Gastroesophageal sphincter (tissue), 3 donors: ENCODE results near the gene SLC16A6.

Experiments
- CTCF ChIP-seq, 4 experiments: fragments of 200-600 bp in 2 of 4; fragments of 450-650 bp in 2 of 4; sonication (generic) in 1 of 4; IDR thresholded peaks; one replicate each; pipeline ENCODE4 v1.5.1; 2017 to 2019; ENCODE audit warnings: antibody characterized with exemption in 4 of 4, mild to moderate bottlenecking in 2 of 4, moderate library complexity in 2 of 4
- POLR2A ChIP-seq, 2 donors: fragments of 450-650 bp; IDR thresholded peaks; one replicate each; pipeline ENCODE4 v1.6.1; 2017; ENCODE audit warnings: antibody characterized with exemption in 2 of 2, mild to moderate bottlenecking in 2 of 2, moderate library complexity in 1 of 2

GRCh38 chr17:68248199-68248825 lies 42.6 kb downstream of the SLC16A6 start:
- TF ChIP-seq CTCF (IDR thresholded peaks at IDR 0.05), result no peak
- no peak for TF ChIP-seq POLR2A (IDR thresholded peaks at IDR 0.05)
